Thyroid gland (tissue), 4 donors: Measurements from ENCODE around the gene SUSD3.

Experiments used
- CTCF ChIP-seq, 6 experiments: fragments of 200-600 bp in 3 of 6; fragments of 450-650 bp in 3 of 6; sonication (generic) in 3 of 6; IDR thresholded peaks; one replicate each; pipeline ENCODE4 v1.5.1; 2016 to 2019; ENCODE audit warnings: antibody characterized with exemption in 6 of 6, mild to moderate bottlenecking in 2 of 6, inconsistent platforms in 1 of 6, moderate library complexity in 1 of 6
- POLR2A ChIP-seq, 2 donors: fragments of 450-650 bp; IDR thresholded peaks; one replicate each; pipeline ENCODE4 v1.6.1; 2017; ENCODE audit warnings: antibody characterized with exemption in 2 of 2, mild to moderate bottlenecking in 2 of 2, moderate library complexity in 1 of 2

- no peak for TF ChIP-seq CTCF (IDR thresholded peaks at IDR 0.05)
- TF ChIP-seq POLR2A (IDR thresholded peaks at IDR 0.05), result no peak
Measured at GRCh38 chr9:93053781-93054331, 4.6 kb upstream of the SUSD3 start.
